ENCODE results near the gene ZNF430.

DNA sequence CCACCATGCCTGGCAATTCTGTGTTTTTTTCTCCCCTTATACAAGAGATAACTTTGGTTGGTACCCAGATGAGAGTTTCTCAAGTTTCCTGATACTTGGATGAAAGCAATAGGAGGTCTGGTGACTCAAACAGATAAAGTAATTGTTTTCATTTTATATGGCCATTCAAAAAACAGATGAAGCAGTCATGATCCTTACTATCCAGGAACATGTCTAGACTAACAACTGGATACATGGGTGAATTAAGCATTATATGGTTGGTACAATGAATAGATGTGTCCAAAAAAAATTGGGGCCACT is 8.5 kb downstream of the ZNF430 start:
- no peak for TF ChIP-seq EZH2phosphoT487 (IDR thresholded peaks at IDR 0.05; ENCODE audit: insufficient read depth, low read depth)
- no peak for TF ChIP-seq EZH2 (IDR thresholded peaks at IDR 0.05; ENCODE audit: insufficient read depth, poor library complexity, severe bottlenecking)

Data from GM23248 (cell line).